ENCODE measurements around the gene C10orf88.
"Not testable (repeated sequence)": the region's sequence is repeated elsewhere in the genome, so short reads cannot be mapped to it uniquely, and the experiment has no call there.

C10orf88 gene

GRCh38 chr10:122955892-122956291 lies 1.9 kb upstream of the C10orf88 start:
- no peak for DNase-seq

- DNase-seq: no peak
Observed at GRCh38 chr10:122954731-122955050, 664 bp upstream of the C10orf88 start.

- DNase-seq: no peak
Observed at GRCh38 chr10:122949296-122949695, 4.7 kb downstream of the C10orf88 start.

- no peak for DNase-seq
Observed at GRCh38 chr10:122939856-122940543, 14.0 kb downstream of the C10orf88 start.

GRCh38 chr10:122939133-122939855 lies 14.7 kb downstream of the C10orf88 start:
- DNase-seq: no peak

- no peak for DNase-seq
Observed at GRCh38 chr10:122931088-122931906, 22.7 kb downstream of the C10orf88 start.

GRCh38 chr10:122930140-122930539 lies 23.9 kb downstream of the C10orf88 start:
- no peak for DNase-seq

- no peak for DNase-seq
Observed at GRCh38 chr10:122915700-122916099, 38.3 kb downstream of the C10orf88 start.

- DNase-seq: peak; percentile 11 to 43
Observed at GRCh38 chr10:122911889-122912484, 42.0 kb downstream of the C10orf88 start.

- DNase-seq: no peak
Observed at GRCh38 chr10:122910310-122910709, 43.7 kb downstream of the C10orf88 start, which contains the start of gene FAM24A. Gene FAM24A, plus strand, starts transcription at chr10:122910610. Its CDS starts 1,025 bp downstream, at chr10:122911635.

GRCh38 chr10:122903861-122904260 lies 50.2 kb downstream of the C10orf88 start:
- DNase-seq: not testable (repeated sequence)

- DNase-seq: no peak
Observed at GRCh38 chr10:122894261-122894944, 59.6 kb downstream of the C10orf88 start.

- DNase-seq: no peak
Observed at GRCh38 chr10:122884166-122884565, 69.9 kb downstream of the C10orf88 start.

- no peak for DNase-seq
Observed at GRCh38 chr10:122882766-122883165, 71.3 kb downstream of the C10orf88 start.

Data from activated CD4-positive, alpha-beta T cell treated with anti-CD3 and anti-CD28 coated beads for 4 hours (primary cell).